Keratinocyte (primary cell): ENCODE measurements around the gene ABHD8. TPM values are rescaled to one million over a fixed set of nuclear protein-coding genes. Genes with fewer than 3 reads are reported as not detected.

ENCODE experiments used
- DNase-seq: peaks from one replicate; pipeline ENCODE4 v3.0.0-alpha.2; 2011; ENCODE audit warnings: low read depth, missing footprints, low spot score
- FAIRE-seq: peaks from 2 replicates; lab custom pipeline; 2011; peaks lifted over from hg19 to GRCh38; lab: Jason Lieb, UNC
- H2AFZ ChIP-seq: 2 replicates; pipeline ENCODE4 v1.6.0; 2012; ENCODE audit warnings: low read length, control low read depth, inconsistent platforms; ENCODE audit not compliant: control insufficient read depth
- H3K27ac ChIP-seq: 2 replicates; pipeline ENCODE4 v1.5.1; 2011; ENCODE audit warnings: low read length; ENCODE audit not compliant: control insufficient read depth, insufficient read depth
- H3K27me3 ChIP-seq: 3 replicates; pipeline ENCODE4 v1.6.0; 2011; ENCODE audit warnings: low read length; ENCODE audit not compliant: control insufficient read depth, insufficient read depth; ENCODE audit errors: extremely low read depth
- H3K36me3 ChIP-seq, 2 experiments: 2 replicates in 1 of 2; 3 replicates in 1 of 2; pipeline ENCODE4 v1.5.1; 2011; ENCODE audit warnings: low read length in 2 of 2, mild to moderate bottlenecking in 1 of 2; ENCODE audit not compliant: control insufficient read depth in 2 of 2, insufficient read depth in 2 of 2; ENCODE audit errors: extremely low read depth in 1 of 2
- H3K4me1 ChIP-seq: 3 replicates; pipeline ENCODE4 v1.5.1; 2011; ENCODE audit warnings: low read length; ENCODE audit not compliant: control insufficient read depth, insufficient read depth; ENCODE audit errors: extremely low read depth
- H3K4me2 ChIP-seq: 3 replicates; pipeline ENCODE4 v1.6.0; 2011; ENCODE audit warnings: low read depth, low read length; ENCODE audit not compliant: control insufficient read depth, insufficient read depth; ENCODE audit errors: extremely low read depth
- H3K4me3 ChIP-seq, 3 experiments: fragments of 200-600 bp in 1 of 3; sonication (generic) in 1 of 3; 2 replicates in 2 of 3; 3 replicates in 1 of 3; pipeline ENCODE4 v1.5.1; 2011 to 2016; ENCODE audit warnings: low read length in 3 of 3, mild to moderate bottlenecking in 3 of 3, control low read depth in 2 of 3, inconsistent platforms in 1 of 3, low read depth in 1 of 3, mixed read lengths in 1 of 3, mixed run types in 1 of 3, moderate library complexity in 1 of 3; ENCODE audit not compliant: control insufficient read depth in 2 of 3, insufficient read depth in 2 of 3; ENCODE audit errors: extremely low read depth in 1 of 3
- H3K79me2 ChIP-seq: 2 replicates; pipeline ENCODE4 v1.6.0; 2012; ENCODE audit warnings: low read length; ENCODE audit not compliant: control insufficient read depth, insufficient read depth
- H3K9ac ChIP-seq: 3 replicates; pipeline ENCODE4 v1.6.0; 2011; ENCODE audit warnings: low read length; ENCODE audit not compliant: control insufficient read depth, insufficient read depth; ENCODE audit errors: extremely low read depth
- H3K9me1 ChIP-seq: 3 replicates; pipeline ENCODE4 v1.6.0; 2011; ENCODE audit warnings: low read length; ENCODE audit not compliant: control insufficient read depth, insufficient read depth; ENCODE audit errors: extremely low read depth
- H3K9me3 ChIP-seq: 2 replicates; pipeline ENCODE4 v1.5.1; 2012; ENCODE audit warnings: low read depth, low read length; ENCODE audit not compliant: control insufficient read depth
- H4K20me1 ChIP-seq: 3 replicates; pipeline ENCODE4 v1.6.0; 2011; ENCODE audit warnings: low read length; ENCODE audit not compliant: control insufficient read depth, insufficient read depth; ENCODE audit errors: extremely low read depth
- CTCF ChIP-seq, 3 experiments: IDR thresholded peaks in 1 of 3; conservative IDR thresholded peaks in 1 of 3; optimal IDR thresholded peaks in 1 of 3; 2 replicates in 2 of 3; 3 replicates in 1 of 3; pipeline versions ENCODE3 to v1.5.1; 2011; ENCODE audit warnings: low read length in 3 of 3, mild to moderate bottlenecking in 3 of 3, moderate library complexity in 2 of 3, control low read depth in 1 of 3, inconsistent platforms in 1 of 3; ENCODE audit not compliant: insufficient read depth in 2 of 3; ENCODE audit errors: extremely low read depth in 1 of 3
- EZH2 ChIP-seq: IDR thresholded peaks from one replicate; pipeline ENCODE4 v1.6.1; 2012; ENCODE audit warnings: inconsistent platforms, mild to moderate bottlenecking, low read length, moderate library complexity
- dilution Hi-C: fragments of 300-500 bp; cut with MboI; formaldehyde crosslinking; loops from one replicate; pipeline ENCODE4 v1.7.0; 2020; ENCODE audit warnings: low sequenced_read_pairs; ENCODE audit not compliant: extremely low pct_ligation_motif_present
- polyA plus RNA-seq, 5 experiments: library from polyadenylated mRNA; depleted of rRNA in 3 of 5; stranded (reverse) in 3 of 5; stranded (forward) in 1 of 5; unstranded in 1 of 5; fragments of >200 nt; gene quantifications; 1 replicate in 1 of 5; 2 replicates in 3 of 5; 3 replicates in 1 of 5; pipeline versions ENCODE4 v1.2.1 to v1.2.3, GENCODE V29; 2011 to 2012; ENCODE audit warnings: missing spikeins in 2 of 5, low read depth in 1 of 5, low replicate concordance in 1 of 5

ABHD8 gene
- polyA plus RNA-seq, 1 donor (not counting 4 experiments of a cell fraction or from before 2014, with no cell fraction given): 4.1 TPM

- no peak for DNase-seq
- dilution Hi-C loops: no loop called here
- no peak overlapping the region for H2AFZ ChIP-seq
- H3K27me3 ChIP-seq: no peaks in the 10 kb centered on the region
- no peak overlapping the region for H3K9ac ChIP-seq
- no peaks in the 10 kb centered on the region for H3K79me2 ChIP-seq
- H3K9me1 ChIP-seq: no peaks in the 10 kb centered on the region
- no peak overlapping the region for H3K27ac ChIP-seq
- TF ChIP-seq CTCF (optimal IDR thresholded peaks at IDR 0.05 in 1 of 3, IDR thresholded peaks at IDR 0.05 in 1 of 3, conservative IDR thresholded peaks at IDR 0.05 in 1 of 3; ENCODE audit: extremely low read depth in 1 of 3, insufficient read depth in 2 of 3, low read length in 3 of 3) (no peak), EZH2 (no peak)
- H4K20me1 ChIP-seq: no peaks in the 10 kb centered on the region
- H3K4me3 ChIP-seq: no peak overlapping the region
- H3K4me1 ChIP-seq: no peaks in the 10 kb centered on the region
- peaks cover 5% of the 10 kb centered on the region for H3K9me3 ChIP-seq
- H3K4me2 ChIP-seq: no peak overlapping the region
- no peaks in the 10 kb centered on the region for H3K36me3 ChIP-seq
- FAIRE-seq: no peak
Measured at GRCh38 chr19:17254636-17255035, 48.6 kb downstream of the ABHD8 start.

GRCh38 chr19:17249887-17250548 is 53.2 kb downstream of the ABHD8 start:
- H3K79me2 ChIP-seq: peaks cover under 1% of the 10 kb centered on the region
- DNase-seq (peak; percentile 70), FAIRE-seq (no peak)
- no peaks in the 10 kb centered on the region for H3K36me3 ChIP-seq
- no peaks in the 10 kb centered on the region for H3K9me1 ChIP-seq
- dilution Hi-C loops: no loop called here
- H3K4me3 ChIP-seq: no peak overlapping the region
- no peak overlapping the region for H2AFZ ChIP-seq
- H3K4me2 ChIP-seq: no peak overlapping the region
- H3K27ac ChIP-seq: no peak overlapping the region
- H3K9me3 ChIP-seq: no peaks in the 10 kb centered on the region
- H3K4me1 ChIP-seq: peaks cover 26% of the 10 kb centered on the region
- H3K27me3 ChIP-seq: no peaks in the 10 kb centered on the region
- TF ChIP-seq EZH2 (no peak), CTCF (optimal IDR thresholded peaks at IDR 0.05 in 1 of 3, IDR thresholded peaks at IDR 0.05 in 1 of 3, conservative IDR thresholded peaks at IDR 0.05 in 1 of 3; ENCODE audit: extremely low read depth in 1 of 3, insufficient read depth in 2 of 3, low read length in 3 of 3) (no peak)
- H4K20me1 ChIP-seq: no peaks in the 10 kb centered on the region
- no peak overlapping the region for H3K9ac ChIP-seq
